Activated gamma-delta T cell treated with anti-CD3 and anti-CD28 coated beads, Interleukin-2, amount 50 U/mL, for 16 hours (primary cell): ENCODE measurements around the gene VPS25.

Experiments used
- DNase-seq: peaks from one replicate; pipeline ENCODE4 v3.0.0-alpha.2; 2020; ENCODE audit warnings: low read depth

The VPS25 gene

DNA sequence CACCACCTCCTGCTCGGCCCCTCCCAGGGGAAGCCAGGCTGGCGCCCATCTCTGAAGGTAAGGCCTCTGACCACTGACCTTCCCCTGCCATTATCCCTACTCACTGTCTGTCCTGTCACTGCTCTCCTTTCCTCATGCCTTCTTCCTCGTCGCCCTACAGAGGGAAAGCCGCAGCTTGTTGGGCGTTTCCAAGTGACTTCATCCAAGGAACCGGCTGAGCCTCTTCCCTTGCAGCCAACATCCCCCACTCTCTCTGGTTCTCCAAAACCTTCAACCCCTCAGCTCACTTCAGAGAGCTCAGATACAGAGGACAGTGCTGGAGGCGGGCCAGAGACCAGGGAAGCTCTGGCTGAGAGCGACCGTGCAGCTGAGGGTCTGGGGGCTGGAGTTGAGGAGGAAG lies 22.2 kb downstream of the VPS25 start:
- no peak for DNase-seq

DNA sequence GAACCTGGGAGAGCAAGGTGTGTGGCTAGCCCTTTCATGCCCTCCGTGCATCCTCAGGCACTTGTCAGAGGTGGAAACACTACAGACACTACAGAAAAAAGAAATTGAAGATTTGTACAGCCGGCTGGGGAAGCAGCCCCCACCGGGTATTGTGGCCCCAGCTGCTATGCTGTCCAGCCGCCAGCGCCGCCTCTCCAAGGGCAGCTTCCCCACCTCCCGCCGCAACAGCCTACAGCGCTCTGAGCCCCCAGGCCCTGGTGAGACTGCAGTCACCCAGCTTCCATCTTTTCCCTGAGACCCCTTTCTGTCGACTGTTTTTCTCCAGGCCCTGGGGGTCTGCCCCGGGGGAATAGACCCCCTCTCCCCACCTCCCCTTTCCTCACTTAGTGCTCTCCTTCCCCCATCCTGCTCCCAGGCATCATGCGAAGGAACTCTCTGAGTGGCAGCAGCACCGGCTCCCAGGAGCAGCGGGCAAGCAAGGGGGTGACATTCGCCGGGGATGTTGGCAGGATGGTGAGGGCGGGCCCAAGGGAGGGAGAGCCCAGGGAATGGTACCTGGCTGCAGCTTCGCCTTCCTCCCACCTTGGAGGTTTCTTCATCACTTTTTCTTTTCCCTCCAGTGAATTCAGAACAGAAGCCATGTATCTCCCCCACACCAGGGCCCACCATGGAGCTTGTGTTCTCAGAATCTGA lies 23.0 kb downstream of the VPS25 start:
- DNase-seq: no peak

DNA sequence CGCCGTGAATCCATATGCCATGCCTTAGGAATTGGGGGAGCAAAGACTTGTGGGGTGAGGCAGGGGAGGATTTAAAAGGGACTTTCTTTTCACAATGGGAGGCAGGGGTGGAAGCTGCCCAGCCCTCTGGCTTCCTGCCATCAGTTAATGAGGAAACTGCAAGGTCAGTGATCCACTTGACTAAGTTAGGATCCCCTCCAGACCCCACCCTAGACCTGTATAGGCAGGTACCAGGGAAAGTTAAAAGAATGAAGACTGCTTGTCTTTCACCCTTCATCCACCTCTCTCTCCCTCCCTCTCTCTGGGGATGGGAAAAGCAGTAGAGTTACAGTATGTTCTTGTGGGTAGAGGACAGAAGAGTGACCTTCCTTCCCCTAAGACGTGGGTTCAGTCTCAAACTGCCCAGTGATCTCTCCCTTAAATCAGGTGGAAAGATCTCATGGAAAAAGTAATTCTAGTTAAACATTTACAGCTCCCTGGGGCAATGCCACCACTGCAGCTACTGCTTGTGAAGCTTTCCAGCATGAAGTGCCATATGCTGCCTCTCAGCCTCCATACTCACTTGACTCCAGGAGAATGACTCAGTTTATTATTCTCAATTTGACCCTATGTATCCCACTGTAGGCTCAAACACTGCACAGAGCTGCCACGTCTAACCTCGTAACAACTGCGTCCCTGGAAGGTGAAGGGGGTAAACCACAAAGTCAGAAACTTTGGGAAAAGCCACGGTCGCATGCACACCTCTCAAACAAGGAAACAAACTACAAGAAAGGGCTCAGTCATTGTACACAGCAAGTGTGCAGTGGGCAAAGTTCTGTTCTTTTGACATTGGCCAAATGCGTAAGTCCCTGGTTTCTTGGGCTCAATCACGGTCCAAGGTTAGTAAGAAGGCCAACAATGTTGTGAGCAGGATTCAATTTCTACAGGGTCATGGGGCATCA lies 24.1 kb downstream of the VPS25 start:
- DNase-seq: no peak

DNA sequence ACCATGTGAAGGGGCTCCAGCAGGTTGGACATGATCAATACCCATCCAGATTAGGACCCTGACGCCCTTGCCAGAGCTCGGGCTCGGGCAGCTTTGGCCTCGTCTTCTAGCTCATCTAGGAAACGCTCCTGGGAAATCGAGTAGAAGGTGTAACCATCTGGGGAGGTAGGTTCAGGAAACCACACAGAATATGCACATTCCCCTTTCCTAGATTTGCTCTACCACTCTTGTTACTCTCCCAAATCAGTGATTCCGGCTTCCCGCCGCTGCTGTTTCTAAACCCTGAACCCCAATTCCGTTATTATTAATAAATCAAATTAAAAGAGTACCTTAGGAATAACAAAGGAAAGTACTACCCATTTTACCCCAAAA lies 24.7 kb downstream of the VPS25 start:
- DNase-seq: no peak

DNA sequence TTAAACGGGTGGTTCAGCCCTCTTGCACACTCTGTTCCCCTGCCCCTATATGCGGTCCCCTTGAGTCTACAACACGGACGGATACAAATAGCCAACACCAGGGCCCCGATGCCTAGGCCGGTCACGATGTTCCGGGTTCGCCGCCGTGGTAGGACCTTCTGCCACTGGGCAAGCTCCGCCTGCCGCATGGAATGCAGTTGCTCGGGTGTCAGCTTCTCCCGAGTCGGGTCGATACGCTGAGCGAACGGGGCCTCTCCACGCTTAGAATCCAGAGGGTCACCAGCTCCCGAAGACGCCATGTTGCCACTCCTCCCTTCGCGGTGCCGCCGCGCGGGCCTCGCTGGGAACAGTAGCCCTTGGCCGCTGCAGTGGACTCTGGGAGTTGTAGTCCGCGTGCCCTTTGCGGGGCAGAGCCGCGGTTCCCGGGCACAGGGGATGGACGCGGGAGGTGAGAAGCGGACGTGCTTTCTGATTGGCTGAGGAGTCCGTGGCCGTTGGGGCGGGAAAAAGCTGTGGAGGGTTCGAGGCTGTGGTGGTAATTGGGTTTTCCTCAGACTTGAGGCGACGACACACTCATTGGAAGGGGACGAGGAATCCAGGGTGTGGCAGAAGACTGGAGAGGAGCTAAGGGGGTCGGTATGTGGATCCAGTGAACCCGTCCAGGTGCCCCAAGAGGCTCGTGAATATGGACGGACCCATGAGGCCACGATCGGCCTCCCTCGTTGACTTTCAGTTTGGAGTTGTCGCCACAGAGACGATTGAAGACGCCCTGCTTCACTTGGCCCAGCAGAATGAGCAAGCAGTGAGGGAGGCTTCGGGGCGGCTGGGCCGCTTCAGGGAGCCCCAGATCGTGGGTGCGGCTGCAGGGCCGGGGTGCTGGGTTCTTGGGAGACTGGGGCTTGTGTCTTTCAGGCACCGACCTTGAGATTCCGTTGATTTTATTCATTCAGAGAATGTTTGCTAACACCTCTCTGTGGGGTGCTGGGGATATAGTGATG lies 25.4 kb downstream of the VPS25 start, which contains the start of the genes CNTD1 and COA3:
TSS of gene CNTD1 (plus strand) at position 479 of the 998 bp plus-strand sequence. CDS start at position 686, 207 bp downstream.
TSS of gene COA3 (minus strand) at position 322 of the 998 bp plus-strand sequence. CDS start at position 299, 23 bp downstream.
- peak; percentile 56 for DNase-seq

DNA sequence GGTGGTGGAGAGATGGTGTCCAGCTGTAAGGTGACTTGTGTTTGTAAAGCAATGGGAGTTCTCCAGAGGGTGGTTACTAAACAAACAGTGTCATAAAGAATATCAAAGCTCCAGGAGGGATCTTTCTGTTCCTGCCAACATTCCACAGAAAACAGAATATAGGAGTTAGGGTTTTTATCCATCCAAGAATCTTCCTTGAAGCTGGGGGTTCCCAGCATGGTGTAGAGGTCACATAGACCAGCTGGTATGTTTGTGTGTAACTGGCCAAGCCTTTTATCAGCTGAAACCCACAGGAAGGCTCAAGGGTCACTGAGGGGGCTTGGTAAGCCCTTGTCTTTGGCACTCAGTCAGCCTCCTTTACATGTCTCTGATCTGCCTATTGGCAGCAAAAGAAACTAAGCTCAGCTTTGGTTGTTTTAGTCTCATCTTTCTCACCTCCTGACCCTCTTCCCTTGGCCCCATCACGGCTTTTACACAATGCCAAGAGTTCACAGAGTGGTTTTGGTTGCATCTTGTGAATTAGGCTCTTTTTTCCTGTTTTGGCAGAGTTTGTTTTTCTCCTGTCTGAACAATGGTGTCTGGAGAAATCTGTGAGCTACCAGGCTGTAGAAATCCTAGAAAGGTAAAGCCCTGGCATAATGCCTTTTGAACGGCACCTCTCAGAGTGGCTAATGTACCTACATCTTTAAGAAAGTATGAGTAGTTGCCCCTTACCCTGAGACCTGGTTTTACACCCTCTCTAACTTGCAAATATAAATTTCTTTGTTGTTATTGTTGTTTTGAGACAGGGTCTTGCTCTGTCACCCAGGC lies 30.0 kb downstream of the VPS25 start:
- no peak for DNase-seq

DNA sequence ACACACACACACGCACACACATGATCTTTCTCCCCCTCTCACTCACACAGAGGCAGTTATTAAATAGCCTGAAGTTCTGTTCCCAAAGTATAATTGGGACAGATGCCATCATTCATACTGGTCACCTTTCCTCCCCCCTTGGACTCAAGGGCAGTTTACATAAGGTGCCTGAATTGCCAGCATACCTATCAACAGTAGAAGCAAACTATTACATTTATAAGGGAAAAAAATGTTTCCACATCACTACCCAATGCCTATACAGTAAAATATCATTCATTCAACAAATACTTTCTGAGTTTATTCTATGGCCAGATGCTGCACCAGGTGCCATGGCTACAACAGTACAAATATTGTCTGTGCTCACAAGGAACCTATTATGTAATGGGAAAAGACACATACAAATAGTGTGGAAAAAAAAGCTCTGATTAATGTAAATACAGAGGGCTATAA lies 31.7 kb downstream of the VPS25 start:
- no peak for DNase-seq

DNA sequence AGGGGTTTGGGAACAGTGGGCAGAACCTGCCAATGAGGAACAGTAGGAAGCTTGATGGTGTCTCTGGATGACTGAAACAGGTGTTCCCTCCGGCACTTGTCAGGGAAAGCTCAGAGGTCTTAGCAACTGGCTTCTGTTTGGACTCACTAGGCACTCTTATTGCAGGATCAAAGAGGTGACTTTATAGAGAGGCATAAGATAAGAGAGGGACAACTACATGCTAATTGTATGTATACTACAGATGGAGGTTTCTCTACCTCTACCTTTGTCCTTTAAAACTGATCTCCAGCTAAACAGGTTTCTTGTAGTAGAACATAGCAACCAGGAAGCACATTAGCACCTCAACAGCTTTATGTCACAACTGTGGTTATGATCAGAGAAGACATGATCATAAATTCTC lies 33.0 kb downstream of the VPS25 start:
- DNase-seq: no peak

DNA sequence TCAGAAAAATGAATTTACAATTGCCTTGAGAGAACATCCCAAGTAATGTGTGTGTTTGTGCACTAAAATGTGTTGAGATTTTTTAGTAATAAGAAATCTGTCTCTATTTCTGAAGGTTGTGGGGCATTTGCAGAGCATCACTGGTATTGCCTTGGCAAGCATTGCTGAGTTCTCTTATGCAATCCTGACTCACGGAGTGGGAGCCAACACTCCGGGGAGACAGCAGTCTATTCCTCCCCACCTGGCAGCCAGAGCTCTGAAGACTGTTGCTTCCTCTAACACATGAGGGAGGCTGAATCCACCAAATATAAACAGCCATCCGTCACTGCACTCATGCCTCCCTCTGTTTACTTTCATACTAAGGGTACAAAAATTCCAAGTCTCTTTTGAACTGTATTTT lies 36.0 kb downstream of the VPS25 start:
- no peak for DNase-seq

DNA sequence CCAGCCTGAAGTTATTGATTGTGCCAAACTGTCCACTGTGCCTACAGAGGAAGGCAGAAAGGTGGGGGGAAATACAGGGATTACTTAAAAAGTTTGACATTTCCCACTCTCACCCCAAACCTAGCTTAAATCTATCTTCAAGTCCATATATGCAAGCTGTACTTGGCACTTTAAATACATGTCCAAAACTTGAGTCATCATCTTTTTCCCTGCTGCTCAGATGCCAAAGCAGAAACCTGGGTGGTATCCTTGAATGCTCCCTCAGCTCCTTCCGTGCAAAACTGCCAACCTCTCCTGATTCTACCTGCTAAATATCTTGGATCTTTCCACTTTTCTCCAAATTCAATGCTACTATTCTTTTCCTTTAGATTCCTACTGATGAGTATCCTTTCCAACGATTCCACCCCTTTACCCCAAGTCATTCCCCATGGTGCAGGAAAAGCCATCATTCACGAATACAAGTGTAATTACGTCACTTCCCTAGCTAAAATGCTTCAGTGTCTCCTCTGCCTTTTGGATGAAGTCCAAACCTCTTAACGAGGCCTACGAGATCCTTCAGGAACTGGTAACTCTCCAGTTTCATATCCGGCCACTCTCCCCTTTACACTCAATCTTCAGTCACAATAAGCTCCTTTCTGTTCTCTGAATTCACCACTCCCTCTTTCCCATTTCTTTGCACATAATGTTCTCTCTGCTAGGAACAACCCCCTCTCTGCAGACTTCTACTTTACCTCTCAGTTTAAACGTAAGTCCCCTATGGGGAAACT lies 41.6 kb downstream of the VPS25 start:
- no peak for DNase-seq

DNA sequence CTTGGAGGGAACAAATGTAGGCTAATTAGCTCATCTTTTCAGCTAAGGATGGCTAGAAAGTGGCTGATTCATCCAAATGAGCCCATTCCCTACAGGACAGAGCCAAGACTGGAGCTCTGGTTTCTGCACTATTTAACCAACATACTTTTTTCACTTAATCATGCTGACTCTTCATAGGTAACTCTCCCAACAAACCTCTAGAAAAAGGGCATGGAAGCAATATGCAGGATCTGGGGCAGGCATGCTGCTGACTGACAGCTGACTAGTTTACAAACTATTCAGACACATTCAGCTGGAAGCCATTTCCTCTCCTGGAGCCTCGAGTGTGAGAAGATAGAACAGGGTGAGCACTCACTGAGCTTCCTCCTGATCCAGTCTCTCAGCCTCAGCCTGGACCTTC lies 44.6 kb downstream of the VPS25 start:
- no peak for DNase-seq

DNA sequence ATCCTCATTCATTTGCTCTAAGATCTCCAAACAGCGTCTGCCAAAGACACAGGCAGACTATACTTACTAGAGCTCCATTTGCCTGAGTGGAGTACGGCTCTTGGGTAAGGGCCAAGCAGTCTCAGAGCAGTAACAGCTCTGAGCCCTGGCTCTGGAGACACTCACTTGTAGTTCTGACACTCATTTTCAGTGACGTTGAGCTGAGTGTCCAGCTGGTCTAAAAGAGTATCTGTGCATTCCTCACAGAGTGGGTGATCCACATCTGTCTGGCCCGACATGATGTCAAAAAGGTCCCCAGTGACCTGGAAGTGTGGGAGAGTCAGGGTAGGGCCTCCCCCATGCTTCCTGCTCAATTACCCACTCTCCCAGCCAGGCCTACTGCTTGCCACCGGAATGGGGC lies 45.1 kb downstream of the VPS25 start:
- DNase-seq: no peak

DNA sequence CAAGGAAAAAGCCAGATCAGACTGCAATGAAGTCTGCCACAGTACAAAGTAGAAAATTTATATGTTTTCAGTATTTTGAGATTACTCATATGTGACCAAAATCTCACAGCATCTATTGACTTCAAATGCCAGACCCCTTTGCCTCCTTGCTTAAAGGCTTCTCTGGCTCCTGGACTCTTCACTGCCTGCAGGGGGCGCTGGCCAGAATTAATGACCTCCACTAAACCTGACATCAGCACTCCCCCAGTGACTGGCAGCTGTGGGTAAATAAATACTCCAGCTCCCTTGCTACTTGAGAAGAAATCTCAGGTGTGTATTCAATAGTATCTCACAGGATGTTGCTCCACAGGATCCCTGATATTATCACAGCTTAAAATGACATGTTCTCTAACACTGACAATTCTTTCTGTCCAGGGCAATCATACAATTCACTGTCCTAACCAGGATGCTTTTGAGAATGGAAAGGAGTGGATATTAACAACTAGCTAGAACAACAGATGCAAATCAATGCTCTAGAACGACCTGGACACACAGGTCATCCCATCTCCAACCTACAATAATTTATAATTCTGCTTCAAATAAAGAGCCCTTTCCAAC lies 46.8 kb downstream of the VPS25 start:
- peak; percentile 46 for DNase-seq

DNA sequence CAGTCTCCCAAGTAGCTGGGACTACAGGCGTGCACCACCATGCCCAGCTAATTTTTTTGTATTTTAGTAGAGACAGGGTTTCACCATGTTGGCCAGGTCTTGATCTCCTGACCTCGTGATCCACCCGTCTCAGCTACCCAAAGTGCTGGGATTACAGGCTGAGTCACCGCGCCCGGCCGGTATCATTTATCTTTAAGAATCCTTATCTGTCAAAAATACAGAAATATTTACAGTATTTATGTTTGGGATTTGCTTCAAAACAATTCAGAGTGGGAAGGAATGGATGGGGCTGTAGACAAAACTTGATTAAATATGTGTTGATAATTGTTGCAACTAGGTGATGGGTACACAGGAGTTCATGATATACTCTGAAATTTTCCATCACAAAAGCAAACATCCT lies 47.9 kb downstream of the VPS25 start:
- DNase-seq: no peak

DNA sequence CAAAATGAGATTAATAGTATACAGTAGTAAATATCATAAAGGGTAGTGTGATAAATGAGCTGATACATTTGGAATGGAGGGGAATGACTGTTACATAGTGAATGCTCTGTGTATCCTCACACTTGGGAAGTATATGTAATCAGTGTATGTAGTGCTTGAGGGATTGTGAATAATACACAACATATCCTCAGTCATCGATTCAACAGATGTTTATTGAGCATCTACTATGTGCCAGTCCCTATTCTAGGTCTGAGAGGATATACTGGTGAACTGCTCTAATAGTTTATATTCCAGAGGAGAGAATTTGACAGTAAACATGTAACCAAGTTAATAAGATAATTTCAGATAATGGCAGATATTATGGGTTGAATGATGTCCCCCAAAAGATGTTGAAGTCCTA lies 54.2 kb downstream of the VPS25 start:
- no peak for DNase-seq
